Neuron (in vitro differentiated cells): ENCODE results near the gene TMC5.

Experiments
- H2AFZ ChIP-seq: one replicate; pipeline ENCODE4 v1.6.1; 2013; ENCODE audit warnings: low read depth, mild to moderate bottlenecking, inconsistent platforms, low read length, moderate library complexity
- H3K27me3 ChIP-seq: one replicate; pipeline ENCODE4 v1.6.1; 2013; ENCODE audit warnings: low read length; ENCODE audit not compliant: insufficient read depth
- H3K36me3 ChIP-seq: one replicate; pipeline ENCODE4 v1.6.1; 2013; ENCODE audit warnings: low read length; ENCODE audit not compliant: insufficient read depth
- H3K4me1 ChIP-seq: one replicate; pipeline ENCODE4 v1.6.1; 2013; ENCODE audit warnings: low read length; ENCODE audit not compliant: insufficient read depth
- H3K4me3 ChIP-seq: 2 replicates; pipeline ENCODE4 v1.5.1; 2013; ENCODE audit warnings: mild to moderate bottlenecking, low read length, moderate library complexity
- H3K9me3 ChIP-seq: one replicate; pipeline ENCODE4 v1.6.1; 2013; ENCODE audit warnings: low read length

TMC5 gene

GRCh38 chr16:19446886-19447285 lies 29.2 kb downstream of the TMC5 start:
- no peaks in the 10 kb centered on the region for H3K27me3 ChIP-seq
- H3K36me3 ChIP-seq: no peaks in the 10 kb centered on the region

GRCh38 chr16:19450186-19450585 lies 32.5 kb downstream of the TMC5 start:
- H2AFZ ChIP-seq: no peak overlapping the region

More at GRCh38 chr16:19446886-19447285, 29.2 kb downstream of the TMC5 start:
- H3K4me3 ChIP-seq: no peak overlapping the region
- no peaks in the 10 kb centered on the region for H3K4me1 ChIP-seq
- H2AFZ ChIP-seq: no peak overlapping the region
- H3K9me3 ChIP-seq: no peaks in the 10 kb centered on the region

GRCh38 chr16:19458722-19459379 lies 41.2 kb downstream of the TMC5 start:
- Histone ChIP-seq H3K9me3 (no peaks in the 10 kb centered on the region), H3K4me3 (no peak overlapping the region), H3K27me3 (no peaks in the 10 kb centered on the region), H2AFZ (no peak overlapping the region), H3K36me3 (no peaks in the 10 kb centered on the region), H3K4me1 (no peaks in the 10 kb centered on the region)

More at GRCh38 chr16:19450186-19450585, 32.5 kb downstream of the TMC5 start:
- no peaks in the 10 kb centered on the region for H3K9me3 ChIP-seq
- H3K36me3 ChIP-seq: no peaks in the 10 kb centered on the region
- H3K27me3 ChIP-seq: no peaks in the 10 kb centered on the region
- H3K4me3 ChIP-seq: no peak overlapping the region
- no peaks in the 10 kb centered on the region for H3K4me1 ChIP-seq

- H3K9me3 ChIP-seq: no peaks in the 10 kb centered on the region
- no peak overlapping the region for H3K4me3 ChIP-seq
- no peaks in the 10 kb centered on the region for H3K4me1 ChIP-seq
- H3K36me3 ChIP-seq: no peaks in the 10 kb centered on the region
- no peaks in the 10 kb centered on the region for H3K27me3 ChIP-seq
- H2AFZ ChIP-seq: no peak overlapping the region
Observed at GRCh38 chr16:19460397-19460796, 42.7 kb downstream of the TMC5 start.

GRCh38 chr16:19463468-19464315 lies 46.0 kb downstream of the TMC5 start:
- H3K4me1 ChIP-seq: no peaks in the 10 kb centered on the region
- no peaks in the 10 kb centered on the region for H3K27me3 ChIP-seq
- no peak overlapping the region for H2AFZ ChIP-seq
- H3K36me3 ChIP-seq: no peaks in the 10 kb centered on the region
- H3K9me3 ChIP-seq: no peaks in the 10 kb centered on the region
- no peak overlapping the region for H3K4me3 ChIP-seq

GRCh38 chr16:19468300-19468699 lies 50.6 kb downstream of the TMC5 start:
- Histone ChIP-seq H3K4me3 (no peak overlapping the region), H3K27me3 (no peaks in the 10 kb centered on the region)

GRCh38 chr16:19472482-19472881 lies 54.8 kb downstream of the TMC5 start:
- Histone ChIP-seq H2AFZ (no peak overlapping the region), H3K9me3 (no peaks in the 10 kb centered on the region), H3K36me3 (no peaks in the 10 kb centered on the region), H3K27me3 (no peaks in the 10 kb centered on the region), H3K4me3 (no peak overlapping the region), H3K4me1 (no peaks in the 10 kb centered on the region)

More at GRCh38 chr16:19468300-19468699, 50.6 kb downstream of the TMC5 start:
- Histone ChIP-seq H3K36me3 (no peaks in the 10 kb centered on the region), H3K4me1 (no peaks in the 10 kb centered on the region), H2AFZ (no peak overlapping the region), H3K9me3 (no peaks in the 10 kb centered on the region)

- no peaks in the 10 kb centered on the region for H3K36me3 ChIP-seq
- no peak overlapping the region for H2AFZ ChIP-seq
- no peaks in the 10 kb centered on the region for H3K27me3 ChIP-seq
- H3K4me3 ChIP-seq: no peak overlapping the region
- H3K9me3 ChIP-seq: no peaks in the 10 kb centered on the region
- H3K4me1 ChIP-seq: no peaks in the 10 kb centered on the region
Observed at GRCh38 chr16:19474617-19475016, 56.9 kb downstream of the TMC5 start.

GRCh38 chr16:19478505-19478904 lies 60.8 kb downstream of the TMC5 start:
- no peaks in the 10 kb centered on the region for H3K27me3 ChIP-seq
- H3K4me3 ChIP-seq: no peak overlapping the region
- H3K4me1 ChIP-seq: no peaks in the 10 kb centered on the region
- H3K9me3 ChIP-seq: no peaks in the 10 kb centered on the region
- H2AFZ ChIP-seq: no peak overlapping the region
- H3K36me3 ChIP-seq: no peaks in the 10 kb centered on the region

- H3K9me3 ChIP-seq: no peaks in the 10 kb centered on the region
- no peaks in the 10 kb centered on the region for H3K4me1 ChIP-seq
- H3K4me3 ChIP-seq: no peak overlapping the region
- no peak overlapping the region for H2AFZ ChIP-seq
- no peaks in the 10 kb centered on the region for H3K36me3 ChIP-seq
- H3K27me3 ChIP-seq: no peaks in the 10 kb centered on the region
Observed at GRCh38 chr16:19479302-19479721, 61.6 kb downstream of the TMC5 start.

GRCh38 chr16:19481296-19481695 lies 63.6 kb downstream of the TMC5 start:
- no peak overlapping the region for H2AFZ ChIP-seq
- no peak overlapping the region for H3K4me3 ChIP-seq

GRCh38 chr16:19481769-19482168 lies 64.1 kb downstream of the TMC5 start:
- Histone ChIP-seq H3K4me1 (no peaks in the 10 kb centered on the region), H3K36me3 (no peaks in the 10 kb centered on the region), H2AFZ (no peak overlapping the region), H3K4me3 (no peak overlapping the region), H3K9me3 (no peaks in the 10 kb centered on the region), H3K27me3 (no peaks in the 10 kb centered on the region)

More at GRCh38 chr16:19481296-19481695, 63.6 kb downstream of the TMC5 start:
- H3K27me3 ChIP-seq: no peaks in the 10 kb centered on the region
- no peaks in the 10 kb centered on the region for H3K9me3 ChIP-seq
- no peaks in the 10 kb centered on the region for H3K4me1 ChIP-seq
- H3K36me3 ChIP-seq: no peaks in the 10 kb centered on the region

- Histone ChIP-seq H3K9me3 (no peaks in the 10 kb centered on the region), H3K4me3 (no peak overlapping the region), H2AFZ (no peak overlapping the region), H3K36me3 (no peaks in the 10 kb centered on the region), H3K27me3 (no peaks in the 10 kb centered on the region), H3K4me1 (no peaks in the 10 kb centered on the region)
Observed at GRCh38 chr16:19482291-19482690, 64.6 kb downstream of the TMC5 start.
